ENCODE data around the gene MUC4.

MUC4 gene

GRCh38 chr3:195697582-195698324 is 114.0 kb downstream of the MUC4 start:
- TF ChIP-seq CTCF (IDR thresholded peaks at IDR 0.05; ENCODE audit: control extremely low read depth, extremely low read depth, low read depth, missing control alignments): no peak
- no peak for DNase-seq (ENCODE audit: extremely low spot score)
- ChIA-PET POLR2A (no interaction called here), CTCF (no interaction called here)

All from GM10248 (cell line).